Skeletal muscle tissue (tissue), 4 donors: Measurements from ENCODE around the gene MARS1. TPM values are rescaled to one million over a fixed set of nuclear protein-coding genes. Genes with fewer than 3 reads are reported as not detected.

ENCODE experiments used
- H3K27ac ChIP-seq: one replicate; pipeline ENCODE4 v1.7.0; 2013; ENCODE audit warnings: mild to moderate bottlenecking, low read depth, low read length, inconsistent platforms
- H3K27me3 ChIP-seq, 3 donors: one replicate each; pipeline ENCODE4 v1.7.0; 2013; ENCODE audit warnings: low read length in 3 of 3; ENCODE audit not compliant: control insufficient read depth in 3 of 3, insufficient read depth in 3 of 3
- H3K36me3 ChIP-seq, 3 donors: one replicate each; pipeline ENCODE4 v1.7.0; 2013; ENCODE audit warnings: low read length in 3 of 3; ENCODE audit not compliant: control insufficient read depth in 3 of 3, insufficient read depth in 3 of 3
- H3K4me1 ChIP-seq, 3 donors: one replicate each; pipeline ENCODE4 v1.7.0; 2013; ENCODE audit warnings: low read length in 3 of 3, mild to moderate bottlenecking in 3 of 3; ENCODE audit not compliant: control insufficient read depth in 3 of 3, insufficient read depth in 3 of 3
- H3K4me3 ChIP-seq, 3 donors: one replicate each; pipeline ENCODE4 v1.7.0; 2013; ENCODE audit warnings: low read length in 3 of 3
- H3K9ac ChIP-seq, 3 donors: one replicate each; pipeline ENCODE4 v1.7.0; 2013; ENCODE audit warnings: low read length in 3 of 3, mild to moderate bottlenecking in 3 of 3, moderate library complexity in 2 of 3, low read depth in 1 of 3
- H3K9me3 ChIP-seq, 3 donors: one replicate each; pipeline ENCODE4 v1.7.0; 2013; ENCODE audit warnings: low read length in 3 of 3; ENCODE audit not compliant: control insufficient read depth in 3 of 3
- total RNA-seq: library from RNA; depleted of rRNA; stranded (reverse); fragments of >200 nt; gene quantifications from one replicate; pipeline ENCODE4 v1.2.3, GENCODE V29; 2014
- donor health status: Osteomylitis.

MARS1 gene
- total RNA-seq, 1 donor from 2014 or later = 68.4 TPM

DNA sequence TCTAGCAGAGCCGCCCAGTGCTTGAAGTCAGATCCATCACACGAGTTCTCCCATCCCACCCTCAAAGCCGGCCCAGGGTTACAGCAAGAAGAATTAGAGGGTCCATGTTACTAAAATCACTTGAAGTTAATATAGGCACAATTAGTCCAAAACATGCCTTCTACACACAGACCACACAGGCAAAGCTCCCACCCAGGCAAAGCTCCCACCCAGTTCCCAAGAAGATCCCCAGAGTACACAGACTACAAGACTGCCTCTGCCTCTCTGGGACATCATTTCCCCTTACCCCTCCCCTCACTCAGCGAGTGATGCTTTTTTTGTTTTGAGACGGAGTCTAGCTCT is 25.0 kb upstream of the MARS1 start:
- peaks cover 7 to 23% (median 14%) of the 10 kb centered on the region in 3 donors for H3K27me3 ChIP-seq
- H3K36me3 ChIP-seq = no peaks in the 10 kb centered on the region
- H3K4me1 ChIP-seq = peaks cover 29 to 34% (median 32%) of the 10 kb centered on the region in 3 donors
- H3K27ac ChIP-seq = no peak overlapping the region
- H3K9ac ChIP-seq = peak overlapping the region in 1 of 3 donors; percentile 54
- peak overlapping the region in 1 of 3 donors; percentile 69 for H3K4me3 ChIP-seq
- H3K9me3 ChIP-seq = no peaks in the 10 kb centered on the region

GRCh38 chr12:57464569-57464968 is 23.3 kb upstream of the MARS1 start:
- Histone ChIP-seq H3K9ac (no peak overlapping the region), H3K36me3 (no peaks in the 10 kb centered on the region), H3K4me1 (peaks cover 19 to 22% (median 22%) of the 10 kb centered on the region in 3 donors), H3K4me3 (no peak overlapping the region), H3K27me3 (peaks cover 11 to 29% (median 15%) of the 10 kb centered on the region in 3 donors), H3K27ac (no peak overlapping the region), H3K9me3 (no peaks in the 10 kb centered on the region)

DNA sequence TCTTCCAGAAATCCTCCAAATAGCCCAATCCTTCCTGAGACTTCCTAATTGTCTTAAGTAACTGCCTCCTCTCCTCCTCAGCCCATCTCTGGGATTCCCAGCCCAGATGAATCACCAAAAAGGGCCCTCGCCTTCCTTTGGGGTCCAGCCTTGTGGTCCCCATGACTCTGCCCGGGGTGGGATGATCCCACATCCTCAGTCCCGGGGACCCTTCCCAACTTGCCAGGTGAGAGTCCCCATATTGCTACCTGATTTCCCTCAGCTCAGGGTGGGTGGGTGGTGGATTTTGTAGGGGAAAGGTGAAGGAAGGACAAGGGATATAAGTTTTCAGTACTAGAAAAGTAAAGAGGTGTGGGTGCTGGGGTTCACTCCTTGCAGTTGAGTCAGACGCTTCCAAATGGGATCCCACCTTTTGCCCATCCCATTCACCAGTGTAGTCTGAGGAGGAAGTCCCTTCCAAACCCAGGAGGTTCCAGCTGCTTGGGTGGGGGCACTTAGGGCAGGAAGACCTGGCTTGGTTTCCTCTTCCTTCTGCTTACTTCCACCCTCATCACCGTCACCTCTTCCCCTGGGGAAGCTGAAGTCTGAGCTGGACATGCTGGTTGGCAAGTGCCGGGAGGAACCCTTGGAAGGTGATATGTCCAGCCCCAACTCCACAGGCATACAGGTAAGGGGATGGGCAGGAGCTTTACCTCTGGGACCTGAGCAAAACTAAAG is 22.7 kb upstream of the MARS1 start:
- Histone ChIP-seq H3K27ac (no peak overlapping the region), H3K27me3 (peaks cover 11 to 32% (median 18%) of the 10 kb centered on the region in 3 donors), H3K4me3 (no peak overlapping the region), H3K9me3 (no peaks in the 10 kb centered on the region), H3K4me1 (peaks cover 17 to 22% (median 21%) of the 10 kb centered on the region in 3 donors), H3K9ac (no peak overlapping the region), H3K36me3 (no peaks in the 10 kb centered on the region)

GRCh38 chr12:57465747-57466505 is 21.9 kb upstream of the MARS1 start:
- Histone ChIP-seq H3K27ac (no peak overlapping the region), H3K9me3 (no peaks in the 10 kb centered on the region), H3K36me3 (no peaks in the 10 kb centered on the region), H3K4me3 (no peak overlapping the region), H3K9ac (no peak overlapping the region), H3K27me3 (peaks cover 8 to 27% (median 22%) of the 10 kb centered on the region in 3 donors), H3K4me1 (peaks cover 12 to 14% (median 14%) of the 10 kb centered on the region in 3 donors)

GRCh38 chr12:57467212-57467874 is 20.5 kb upstream of the MARS1 start:
- Histone ChIP-seq H3K9me3 (no peaks in the 10 kb centered on the region), H3K9ac (no peak overlapping the region), H3K27ac (no peak overlapping the region), H3K4me3 (no peak overlapping the region), H3K27me3 (peaks cover 8 to 32% (median 26%) of the 10 kb centered on the region in 3 donors), H3K4me1 (peaks cover 3 to 6% (median 6%) of the 10 kb centered on the region in 3 donors), H3K36me3 (no peaks in the 10 kb centered on the region)

DNA sequence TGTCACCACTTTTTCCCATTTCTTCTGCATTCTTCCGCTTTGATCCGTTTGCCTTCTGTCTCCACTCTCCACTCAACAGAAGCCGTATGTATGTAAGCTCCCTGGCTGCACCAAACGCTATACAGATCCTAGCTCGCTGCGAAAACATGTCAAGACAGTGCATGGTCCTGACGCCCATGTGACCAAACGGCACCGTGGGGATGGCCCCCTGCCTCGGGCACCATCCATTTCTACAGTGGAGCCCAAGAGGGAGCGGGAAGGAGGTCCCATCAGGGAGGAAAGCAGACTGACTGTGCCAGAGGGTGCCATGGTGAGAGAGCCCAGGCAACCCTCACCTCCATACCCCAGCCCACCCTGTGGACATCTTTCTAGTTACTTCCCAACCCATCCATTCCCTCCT is 20.0 kb upstream of the MARS1 start:
- H3K36me3 ChIP-seq = no peaks in the 10 kb centered on the region
- H3K27me3 ChIP-seq = peaks cover 14 to 35% (median 30%) of the 10 kb centered on the region in 3 donors
- H3K9ac ChIP-seq = no peak overlapping the region

GRCh38 chr12:57469296-57470164 is 18.3 kb upstream of the MARS1 start:
- Histone ChIP-seq H3K4me1 (no peaks in the 10 kb centered on the region), H3K36me3 (no peaks in the 10 kb centered on the region), H3K9me3 (no peaks in the 10 kb centered on the region), H3K4me3 (no peak overlapping the region), H3K27me3 (peaks cover 26 to 45% (median 41%) of the 10 kb centered on the region in 3 donors), H3K9ac (no peak overlapping the region), H3K27ac (no peak overlapping the region)

More for the DNA sequence above, 20.0 kb upstream of the MARS1 start:
- Histone ChIP-seq H3K4me1 (peaks cover 0 to under 1% (median under 1%) of the 10 kb centered on the region in 3 donors), H3K27ac (no peak overlapping the region), H3K9me3 (no peaks in the 10 kb centered on the region), H3K4me3 (no peak overlapping the region)

- Histone ChIP-seq H3K9ac (no peak overlapping the region), H3K4me3 (no peak overlapping the region), H3K27me3 (peaks cover 35 to 50% (median 49%) of the 10 kb centered on the region in 3 donors), H3K4me1 (peaks cover 4 to 7% (median 6%) of the 10 kb centered on the region in 3 donors), H3K9me3 (no peaks in the 10 kb centered on the region), H3K27ac (no peak overlapping the region), H3K36me3 (no peaks in the 10 kb centered on the region)
These were observed 17.4 kb upstream of the MARS1 start for GRCh38 chr12:57470286-57470969.
